ENCODE results near the gene TMEM54.

Gene TMEM54

DNA sequence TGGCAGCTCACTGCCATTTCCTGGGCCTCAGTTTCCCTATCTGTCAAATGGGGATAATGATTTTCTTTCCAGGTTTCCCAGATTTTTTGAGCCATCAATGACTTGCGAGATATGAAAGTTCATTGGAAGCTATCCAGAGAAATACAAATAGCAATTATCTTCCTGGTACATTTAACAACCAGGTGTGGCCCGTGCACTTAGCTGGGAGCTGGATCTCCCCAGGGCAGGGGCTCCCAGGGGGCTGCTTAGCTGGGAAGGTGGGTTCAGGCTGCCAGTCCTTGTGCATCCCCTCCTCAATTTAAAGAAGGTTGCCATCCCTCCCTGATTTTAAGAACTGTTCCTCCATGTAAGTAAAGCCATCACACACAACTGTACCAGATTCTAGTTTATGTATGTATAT, 3.6 kb upstream of the TMEM54 start:
- Histone ChIP-seq H3K9me2 (ENCODE audit: low read depth, low read length) (no peaks in the 10 kb centered on the region), H3K4me3 (ENCODE audit: low read depth, low read length, poor library complexity, severe bottlenecking) (no peak overlapping the region)

DNA sequence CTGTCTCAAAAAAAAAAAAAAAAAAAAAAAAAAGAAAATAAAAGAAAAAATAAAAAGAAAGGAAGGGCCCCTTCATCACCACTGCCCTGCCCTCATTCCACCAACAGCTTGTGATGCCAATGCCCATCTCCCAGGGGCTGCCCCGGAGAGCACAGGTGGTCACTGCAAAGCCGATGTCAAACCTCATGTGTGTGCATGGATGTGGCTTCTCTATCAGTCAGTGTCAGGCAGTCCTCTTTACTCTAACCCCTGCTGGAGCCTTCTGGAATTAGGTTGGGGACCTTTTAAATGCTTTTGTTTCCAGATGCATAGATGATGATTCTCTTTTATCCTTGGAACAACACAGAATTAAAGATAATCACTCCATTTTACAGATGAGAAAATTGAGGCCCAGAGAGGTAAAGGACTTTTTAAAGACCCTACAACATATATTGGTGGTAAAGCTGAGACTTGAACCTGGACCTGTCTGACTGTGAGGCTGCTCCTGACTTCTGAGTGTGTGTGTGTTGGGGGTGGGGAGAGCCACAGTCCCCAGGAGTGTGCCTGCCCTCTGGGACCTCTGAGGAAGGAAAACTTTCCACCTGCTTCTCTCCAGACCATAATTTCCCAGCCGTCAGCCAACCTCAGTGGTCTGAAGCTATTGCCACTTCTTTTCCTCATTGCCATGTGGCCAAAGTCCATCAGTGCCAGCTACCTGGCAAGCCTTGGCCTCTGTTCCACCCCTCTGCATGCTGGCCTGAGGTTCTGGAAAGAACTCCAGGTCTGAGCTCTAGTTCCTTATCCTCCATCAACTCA, 3.0 kb upstream of the TMEM54 start:
- H3K27me3 ChIP-seq (ENCODE audit: insufficient read depth, low read length): peaks cover 14% of the 10 kb centered on the region
- no peak overlapping the region for H3K4me2 ChIP-seq (ENCODE audit: low read length)
- TF ChIP-seq, protein P1, sequence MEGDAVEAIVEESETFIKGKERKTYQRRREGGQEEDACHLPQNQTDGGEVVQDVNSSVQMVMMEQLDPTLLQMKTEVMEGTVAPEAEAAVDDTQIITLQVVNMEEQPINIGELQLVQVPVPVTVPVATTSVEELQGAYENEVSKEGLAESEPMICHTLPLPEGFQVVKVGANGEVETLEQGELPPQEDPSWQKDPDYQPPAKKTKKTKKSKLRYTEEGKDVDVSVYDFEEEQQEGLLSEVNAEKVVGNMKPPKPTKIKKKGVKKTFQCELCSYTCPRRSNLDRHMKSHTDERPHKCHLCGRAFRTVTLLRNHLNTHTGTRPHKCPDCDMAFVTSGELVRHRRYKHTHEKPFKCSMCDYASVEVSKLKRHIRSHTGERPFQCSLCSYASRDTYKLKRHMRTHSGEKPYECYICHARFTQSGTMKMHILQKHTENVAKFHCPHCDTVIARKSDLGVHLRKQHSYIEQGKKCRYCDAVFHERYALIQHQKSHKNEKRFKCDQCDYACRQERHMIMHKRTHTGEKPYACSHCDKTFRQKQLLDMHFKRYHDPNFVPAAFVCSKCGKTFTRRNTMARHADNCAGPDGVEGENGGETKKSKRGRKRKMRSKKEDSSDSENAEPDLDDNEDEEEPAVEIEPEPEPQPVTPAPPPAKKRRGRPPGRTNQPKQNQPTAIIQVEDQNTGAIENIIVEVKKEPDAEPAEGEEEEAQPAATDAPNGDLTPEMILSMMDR (IDR thresholded peaks at IDR 0.05; ENCODE audit: low read length): no peak

More for the DNA sequence above, 3.6 kb upstream of the TMEM54 start:
- Histone ChIP-seq H2AFZ (ENCODE audit: low read length) (no peak overlapping the region), H3K4me2 (ENCODE audit: low read length) (no peak overlapping the region), H3K4me1 (ENCODE audit: insufficient read depth, low read length, severe bottlenecking) (peaks cover 3% of the 10 kb centered on the region), H3K9me3 (ENCODE audit: low read length) (no peaks in the 10 kb centered on the region), H3K79me2 (ENCODE audit: insufficient read depth, low read length) (no peaks in the 10 kb centered on the region), H3K9ac (ENCODE audit: low read length) (no peak overlapping the region), H3K36me3 (ENCODE audit: insufficient read depth, low read length) (no peaks in the 10 kb centered on the region), H4K20me1 (ENCODE audit: insufficient read depth, low read length) (no peaks in the 10 kb centered on the region), H3K27me3 (ENCODE audit: insufficient read depth, low read length) (peaks cover 14% of the 10 kb centered on the region), H3K27ac (ENCODE audit: low read depth, low read length, poor library complexity, severe bottlenecking) (no peak overlapping the region), H3F3A (ENCODE audit: insufficient read depth, low read length) (no peaks in the 10 kb centered on the region)
- TF ChIP-seq, protein P1 (IDR thresholded peaks at IDR 0.05; ENCODE audit: low read length): no peak
- no peak for TF ChIP-seq EZH2 (IDR thresholded peaks at IDR 0.05; ENCODE audit: borderline replicate concordance, low read length)

DNA sequence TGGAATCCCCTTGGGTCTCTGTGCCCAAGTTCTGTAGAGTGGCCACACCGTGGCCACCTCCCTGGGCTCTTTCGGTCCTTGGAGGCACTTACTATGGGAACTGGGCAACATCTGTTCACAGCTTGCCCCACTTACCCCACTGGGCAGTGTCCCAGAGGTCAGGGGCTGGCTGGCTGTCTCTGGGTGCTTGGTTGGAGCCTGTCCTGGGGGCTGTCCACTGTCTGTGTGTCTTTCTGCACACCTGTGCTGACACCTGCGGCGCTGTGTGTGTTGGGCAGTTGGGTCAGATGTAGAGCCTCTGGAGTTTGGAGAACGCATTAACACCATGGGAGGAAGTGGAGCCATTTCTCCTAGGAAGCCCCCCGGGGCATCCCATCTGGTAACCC, 1.3 kb upstream of the TMEM54 start:
- H3K4me1 ChIP-seq (ENCODE audit: insufficient read depth, low read length, severe bottlenecking): peaks cover 3% of the 10 kb centered on the region
- H3K4me3 ChIP-seq (ENCODE audit: low read depth, low read length, poor library complexity, severe bottlenecking): no peak overlapping the region
- H3K27ac ChIP-seq (ENCODE audit: low read depth, low read length, poor library complexity, severe bottlenecking): no peak overlapping the region
- no peaks in the 10 kb centered on the region for H3F3A ChIP-seq (ENCODE audit: insufficient read depth, low read length)
- H4K20me1 ChIP-seq (ENCODE audit: insufficient read depth, low read length): no peaks in the 10 kb centered on the region
- no peaks in the 10 kb centered on the region for H3K9me2 ChIP-seq (ENCODE audit: low read depth, low read length)
- no peaks in the 10 kb centered on the region for H3K79me2 ChIP-seq (ENCODE audit: insufficient read depth, low read length)
- H3K4me2 ChIP-seq (ENCODE audit: low read length): no peak overlapping the region
- H3K27me3 ChIP-seq (ENCODE audit: insufficient read depth, low read length): peaks cover 14% of the 10 kb centered on the region
- no peak for TF ChIP-seq EZH2 (IDR thresholded peaks at IDR 0.05; ENCODE audit: borderline replicate concordance, low read length)
- TF ChIP-seq, protein P1 (IDR thresholded peaks at IDR 0.05; ENCODE audit: low read length): no peak
- no peak overlapping the region for H2AFZ ChIP-seq (ENCODE audit: low read length)
- H3K36me3 ChIP-seq (ENCODE audit: insufficient read depth, low read length): no peaks in the 10 kb centered on the region
- H3K9me3 ChIP-seq (ENCODE audit: low read length): no peaks in the 10 kb centered on the region
- no peak overlapping the region for H3K9ac ChIP-seq (ENCODE audit: low read length)

More for the DNA sequence above, 3.0 kb upstream of the TMEM54 start:
- Histone ChIP-seq H3K27ac (ENCODE audit: low read depth, low read length, poor library complexity, severe bottlenecking) (no peak overlapping the region), H4K20me1 (ENCODE audit: insufficient read depth, low read length) (no peaks in the 10 kb centered on the region), H2AFZ (ENCODE audit: low read length) (no peak overlapping the region), H3K79me2 (ENCODE audit: insufficient read depth, low read length) (no peaks in the 10 kb centered on the region), H3K9me3 (ENCODE audit: low read length) (no peaks in the 10 kb centered on the region), H3K9ac (ENCODE audit: low read length) (no peak overlapping the region), H3F3A (ENCODE audit: insufficient read depth, low read length) (no peaks in the 10 kb centered on the region), H3K4me3 (ENCODE audit: low read depth, low read length, poor library complexity, severe bottlenecking) (no peak overlapping the region), H3K36me3 (ENCODE audit: insufficient read depth, low read length) (no peaks in the 10 kb centered on the region), H3K9me2 (ENCODE audit: low read depth, low read length) (no peaks in the 10 kb centered on the region), H3K4me1 (ENCODE audit: insufficient read depth, low read length, severe bottlenecking) (peaks cover 3% of the 10 kb centered on the region)

Data from OCI-LY1 (cell line).